Upper lobe of left lung (tissue), 6 donors: Measurements from ENCODE around the gene RFXANK. TPM values are rescaled to one million over a fixed set of nuclear protein-coding genes. Genes with fewer than 3 reads are reported as not detected.
A peak's percentile ranks its signal among the peaks of the same experiment; 100 is the strongest.

ENCODE experiments used
- ATAC-seq, 2 donors: fragments of 200-7000 bp; cut with Tn5 transposase; one replicate each; pipeline ENCODE4 v1.9.1; 2022; ENCODE audit warnings: mild to moderate bottlenecking in 2 of 2, moderate library complexity in 2 of 2; ENCODE audit not compliant: low FRiP score in 2 of 2
- DNase-seq, 2 donors: peaks; one replicate each; pipeline ENCODE4 v3.0.0-alpha.2; 2019 to 2020
- H3K27ac ChIP-seq, 4 donors: fragments of 200-600 bp; sonication (generic); one replicate each; pipeline ENCODE4 v1.5.1; 2016 to 2019
- H3K27me3 ChIP-seq, 4 donors: fragments of 200-600 bp; sonication (generic); one replicate each; pipeline ENCODE4 v1.5.1; 2017 to 2019
- H3K36me3 ChIP-seq, 4 donors: fragments of 200-600 bp; sonication (generic); one replicate each; pipeline ENCODE4 v1.5.1; 2016 to 2019
- H3K4me1 ChIP-seq, 4 donors: fragments of 200-600 bp; sonication (generic); one replicate each; pipeline ENCODE4 v1.5.1; 2018 to 2019
- H3K4me3 ChIP-seq, 4 donors: fragments of 200-600 bp; sonication (generic); one replicate each; pipeline ENCODE4 v1.5.1; 2017 to 2019; ENCODE audit warnings: mild to moderate bottlenecking in 2 of 4, moderate library complexity in 1 of 4
- H3K9me3 ChIP-seq, 4 donors: fragments of 200-600 bp; sonication (generic); one replicate each; pipeline ENCODE4 v1.5.1; 2018 to 2019
- CTCF ChIP-seq, 6 experiments: fragments of 450-650 bp in 4 of 6; fragments of 200-600 bp in 2 of 6; sonication (generic) in 2 of 6; IDR thresholded peaks; one replicate each; pipeline ENCODE4 v1.5.1; 2016 to 2019; ENCODE audit warnings: antibody characterized with exemption in 6 of 6
- EP300 ChIP-seq, 4 donors: sonication (generic); formaldehyde crosslinking; IDR thresholded peaks; one replicate each; pipeline ENCODE4 v1.5.1; 2017; ENCODE audit warnings: antibody characterized with exemption in 4 of 4, control low read depth in 2 of 4
- POLR2A ChIP-seq, 4 donors: fragments of 450-650 bp; IDR thresholded peaks; one replicate each; pipeline ENCODE4 v1.5.1; 2016 to 2017; ENCODE audit warnings: antibody characterized with exemption in 4 of 4, mild to moderate bottlenecking in 2 of 4
- POLR2AphosphoS5 ChIP-seq, 2 donors: sonication (generic); formaldehyde crosslinking; IDR thresholded peaks; one replicate each; pipeline ENCODE4 v1.5.1; 2017; ENCODE audit warnings: antibody characterized with exemption in 2 of 2
- WGBS, 2 donors: methylation state at CpG; one replicate each; pipeline ENCODE4 v1.1.5; 2017 to 2018; 5-methylcytosine and 5-hydroxymethylcytosine counted together
- total RNA-seq, 6 donors: library from RNA; depleted of rRNA in 4 of 6; stranded (reverse); fragments of >200 nt in 4 of 6; gene quantifications; one replicate each; pipeline versions ENCODE4 v1.1.0 to v1.2.1, GENCODE V29; 2016 to 2021
- donor health status: DM: no; HTN: no; CAD: no; lungs with moderate emphysema.
- donor health status: DM: no; HTN: yes; CAD: no; lungs with severe emphysema.

Gene RFXANK
- total RNA-seq, 6 donors from 2014 or later, result 39.1 to 79.7 (median 67.3) TPM

GRCh38 chr19:19223060-19223459, 31.0 kb downstream of the RFXANK start:
- Histone ChIP-seq H3K9me3 (no peaks in the 10 kb centered on the region), H3K27me3 (peaks cover 0 to 13% (median 5%) of the 10 kb centered on the region in 4 donors), H3K27ac (no peak overlapping the region), H3K4me1 (peaks cover 0 to 14% (median 8%) of the 10 kb centered on the region in 4 donors), H3K4me3 (no peak overlapping the region), H3K36me3 (no peaks in the 10 kb centered on the region)
- no peak for DNase-seq
- WGBS, 2 donors, result 78 to 86% methylated on average over 5 of the region's 5 CpGs
- TF ChIP-seq CTCF (IDR thresholded peaks at IDR 0.05) (no peak), POLR2AphosphoS5 (IDR thresholded peaks at IDR 0.05) (no peak), EP300 (IDR thresholded peaks at IDR 0.05) (no peak), POLR2A (IDR thresholded peaks at IDR 0.05) (no peak)
- ATAC-seq, result no peak

DNA sequence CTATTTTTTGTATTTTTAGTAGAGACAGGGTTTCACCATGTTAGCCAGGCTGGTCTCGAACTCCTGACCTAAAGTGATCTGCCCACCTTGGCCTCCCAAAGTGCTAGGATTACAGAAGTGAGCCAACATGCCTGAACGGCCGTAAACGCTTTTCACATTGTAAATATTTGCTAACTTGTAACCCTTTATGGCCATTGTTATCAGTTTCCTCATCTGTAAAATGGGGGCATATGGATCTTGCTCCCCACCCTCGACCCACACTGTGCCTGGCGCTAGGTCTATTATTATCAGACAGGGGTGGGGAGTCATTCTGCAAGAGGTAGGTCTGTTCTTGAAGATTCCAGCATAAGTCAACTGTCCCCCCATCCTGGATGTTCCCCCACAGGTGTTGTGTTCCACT, 31.6 kb downstream of the RFXANK start:
- Histone ChIP-seq H3K27me3 (peaks cover 0 to 13% (median 5%) of the 10 kb centered on the region in 4 donors), H3K4me1 (peaks cover 0 to 14% (median 8%) of the 10 kb centered on the region in 4 donors), H3K36me3 (no peaks in the 10 kb centered on the region), H3K9me3 (no peaks in the 10 kb centered on the region), H3K4me3 (no peak overlapping the region), H3K27ac (no peak overlapping the region)
- DNase-seq, result no peak
- no peak for TF ChIP-seq CTCF (IDR thresholded peaks at IDR 0.05)
- TF ChIP-seq EP300 (IDR thresholded peaks at IDR 0.05), result no peak
- no peak for TF ChIP-seq POLR2AphosphoS5 (IDR thresholded peaks at IDR 0.05)
- TF ChIP-seq POLR2A (IDR thresholded peaks at IDR 0.05), result no peak
- WGBS, 2 donors, result 68 to 73% methylated on average over 6 of the region's 6 CpGs
- no peak for ATAC-seq

DNA sequence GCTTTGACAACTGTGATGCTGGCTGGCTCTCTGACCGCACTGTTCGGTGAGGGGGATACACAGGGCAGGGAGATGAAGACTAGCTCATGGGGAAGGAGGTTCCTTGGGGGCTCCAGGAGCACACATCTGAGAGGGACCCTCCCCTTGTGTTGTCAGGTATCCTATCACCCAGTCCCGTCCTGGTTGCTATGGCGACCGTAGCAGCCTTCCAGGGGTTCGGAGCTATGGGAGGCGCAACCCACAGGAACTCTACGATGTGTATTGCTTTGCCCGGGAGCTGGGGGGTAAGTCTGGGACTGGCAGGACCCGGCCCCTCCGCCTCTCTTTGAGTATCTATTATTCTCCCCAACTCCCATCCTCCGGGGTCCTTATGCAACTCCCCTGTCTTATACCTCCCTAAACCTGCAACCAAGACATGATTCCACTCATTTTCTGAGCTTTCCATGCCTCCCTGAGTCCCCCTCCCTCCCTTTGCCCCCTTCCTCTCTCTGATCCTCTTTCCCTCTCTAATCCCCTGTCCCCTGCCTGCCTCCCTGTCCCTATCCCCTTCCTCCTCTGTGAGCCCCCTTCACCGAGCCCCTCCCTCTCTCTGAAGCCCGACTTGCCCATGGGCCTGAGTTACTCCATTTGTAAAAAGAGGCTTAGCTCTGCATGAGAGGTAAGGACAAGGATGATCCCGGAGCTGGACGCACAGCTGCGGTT, 32.2 kb downstream of the RFXANK start:
- Histone ChIP-seq H3K9me3 (no peaks in the 10 kb centered on the region), H3K4me1 (peaks cover 0 to 14% (median 8%) of the 10 kb centered on the region in 4 donors), H3K27me3 (peaks cover 0 to 13% (median 5%) of the 10 kb centered on the region in 4 donors), H3K4me3 (peak overlapping the region in 3 of 4 donors; percentile 41 to 52 (median 51)), H3K27ac (no peak overlapping the region), H3K36me3 (no peaks in the 10 kb centered on the region)
- no peak for TF ChIP-seq POLR2A (IDR thresholded peaks at IDR 0.05)
- no peak for TF ChIP-seq CTCF (IDR thresholded peaks at IDR 0.05)
- DNase-seq (no peak), ATAC-seq (no peak)
- WGBS, 2 donors, result 47 to 67% methylated on average over 7 to 14 of the region's 17 CpGs

DNA sequence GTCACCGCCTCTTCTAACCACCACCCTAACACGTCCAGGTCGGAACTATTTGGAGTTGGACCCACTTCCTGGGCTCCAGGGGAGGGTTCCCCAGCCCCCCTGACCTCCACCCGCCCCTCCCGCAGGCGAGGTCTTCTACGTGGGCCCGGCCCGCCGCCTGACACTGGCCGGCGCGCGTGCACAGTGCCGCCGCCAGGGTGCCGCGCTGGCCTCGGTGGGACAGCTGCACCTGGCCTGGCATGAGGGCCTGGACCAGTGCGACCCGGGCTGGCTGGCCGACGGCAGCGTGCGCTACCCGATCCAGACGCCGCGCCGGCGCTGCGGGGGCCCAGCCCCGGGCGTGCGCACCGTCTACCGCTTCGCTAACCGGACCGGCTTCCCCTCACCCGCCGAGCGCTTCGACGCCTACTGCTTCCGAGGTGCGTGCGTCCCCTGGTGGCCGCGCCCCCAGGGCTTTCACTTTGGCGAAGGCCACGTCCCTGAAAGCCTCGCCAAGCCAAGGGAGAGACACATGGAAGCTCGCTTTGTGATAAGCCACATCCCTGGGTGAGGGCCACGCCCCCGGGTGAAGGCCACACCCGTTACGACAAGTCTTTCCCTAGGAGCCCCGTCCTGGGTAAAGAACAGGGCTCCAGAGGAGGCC, 32.9 kb downstream of the RFXANK start:
- H3K27ac ChIP-seq, result no peak overlapping the region
- TF ChIP-seq POLR2AphosphoS5 (IDR thresholded peaks at IDR 0.05) (no peak), CTCF (IDR thresholded peaks at IDR 0.05) (peak; percentile 52 to 87 (median 80))
- peaks cover 0 to 14% (median 8%) of the 10 kb centered on the region in 4 donors for H3K4me1 ChIP-seq
- H3K27me3 ChIP-seq, result peaks cover 0 to 13% (median 5%) of the 10 kb centered on the region in 4 donors
- H3K9me3 ChIP-seq, result no peaks in the 10 kb centered on the region
- WGBS, 2 donors, result 3 to 17% methylated on average over 1 to 17 of the region's 59 CpGs
- H3K36me3 ChIP-seq, result no peaks in the 10 kb centered on the region
- peak; percentile 76 to 94 for DNase-seq
- ATAC-seq, result peak; percentile 61 to 71
- H3K4me3 ChIP-seq, result peak overlapping the region; percentile 18 to 52 (median 46)
